Lower leg skin (tissue), 3 donors: ENCODE measurements around the gene CENPS.
"Not testable (repeated sequence)": the region's sequence is repeated elsewhere in the genome, so short reads cannot be mapped to it uniquely, and the experiment has no call there.

Experiments
- POLR2A ChIP-seq, 2 donors: fragments of 450-650 bp; IDR thresholded peaks; one replicate each; pipeline ENCODE4 v1.6.1; 2016 to 2017; ENCODE audit warnings: antibody characterized with exemption in 2 of 2, mild to moderate bottlenecking in 1 of 2, moderate library complexity in 1 of 2
- TF ChIP-seq, protein P1 (sequence below), 3 donors: fragments of 450-650 bp; IDR thresholded peaks; one replicate each; pipeline ENCODE4 v1.5.1; 2016; ENCODE audit warnings: antibody characterized with exemption in 3 of 3, mild to moderate bottlenecking in 3 of 3, moderate library complexity in 2 of 3

- TF ChIP-seq, protein P1, sequence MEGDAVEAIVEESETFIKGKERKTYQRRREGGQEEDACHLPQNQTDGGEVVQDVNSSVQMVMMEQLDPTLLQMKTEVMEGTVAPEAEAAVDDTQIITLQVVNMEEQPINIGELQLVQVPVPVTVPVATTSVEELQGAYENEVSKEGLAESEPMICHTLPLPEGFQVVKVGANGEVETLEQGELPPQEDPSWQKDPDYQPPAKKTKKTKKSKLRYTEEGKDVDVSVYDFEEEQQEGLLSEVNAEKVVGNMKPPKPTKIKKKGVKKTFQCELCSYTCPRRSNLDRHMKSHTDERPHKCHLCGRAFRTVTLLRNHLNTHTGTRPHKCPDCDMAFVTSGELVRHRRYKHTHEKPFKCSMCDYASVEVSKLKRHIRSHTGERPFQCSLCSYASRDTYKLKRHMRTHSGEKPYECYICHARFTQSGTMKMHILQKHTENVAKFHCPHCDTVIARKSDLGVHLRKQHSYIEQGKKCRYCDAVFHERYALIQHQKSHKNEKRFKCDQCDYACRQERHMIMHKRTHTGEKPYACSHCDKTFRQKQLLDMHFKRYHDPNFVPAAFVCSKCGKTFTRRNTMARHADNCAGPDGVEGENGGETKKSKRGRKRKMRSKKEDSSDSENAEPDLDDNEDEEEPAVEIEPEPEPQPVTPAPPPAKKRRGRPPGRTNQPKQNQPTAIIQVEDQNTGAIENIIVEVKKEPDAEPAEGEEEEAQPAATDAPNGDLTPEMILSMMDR (IDR thresholded peaks at IDR 0.05), result not testable (repeated sequence)
- TF ChIP-seq POLR2A (IDR thresholded peaks at IDR 0.05), result not testable (repeated sequence)
These were observed 27.2 kb downstream of the CENPS start for GRCh38 chr1:10457462-10457861.
